AG04449 (cell line): Measurements from ENCODE around the gene SAXO1.

ENCODE experiments used
- CTCF ChIA-PET: fragments of 350-600 bp; formaldehyde crosslinking; extraction: SDS; loops from one replicate; lab custom pipeline; 2021; ENCODE audit warnings: antibody characterized with exemption; lab: Yijun Ruan, JAX
- POLR2A ChIA-PET: fragments of 400-600, 350-600 bp; formaldehyde crosslinking; extraction: SDS; loops from one replicate; lab custom pipeline; 2020; ENCODE audit warnings: antibody characterized with exemption, inconsistent platforms; lab: Yijun Ruan, JAX
- DNase-seq: peaks from one replicate; pipeline ENCODE4 v3.0.0-alpha.2; 2010; ENCODE audit warnings: low read depth, low spot score
- H3K4me3 ChIP-seq: 2 replicates; pipeline ENCODE4 v1.5.1; 2011; ENCODE audit warnings: low read depth, mild to moderate bottlenecking, control low read depth, low read length
- CTCF ChIP-seq: IDR thresholded peaks from one replicate; pipeline ENCODE4 v1.5.1; 2011; ENCODE audit warnings: mild to moderate bottlenecking, moderate library complexity, low read length, control low read depth, inconsistent platforms; ENCODE audit not compliant: insufficient read depth; ENCODE audit errors: missing control alignments

SAXO1 gene

GRCh38 chr9:18905028-18905882 is 127.8 kb downstream of the SAXO1 start:
- ChIA-PET CTCF (interaction anchor here (1.0 kb wide), 1 partner anchor 13 kb away, joined by 3 read pairs; no protein-coding TSS in a partner anchor), POLR2A (no interaction called here)
- DNase-seq, result no peak
- no peak for TF ChIP-seq CTCF
- H3K4me3 ChIP-seq, result no peak overlapping the region

DNA sequence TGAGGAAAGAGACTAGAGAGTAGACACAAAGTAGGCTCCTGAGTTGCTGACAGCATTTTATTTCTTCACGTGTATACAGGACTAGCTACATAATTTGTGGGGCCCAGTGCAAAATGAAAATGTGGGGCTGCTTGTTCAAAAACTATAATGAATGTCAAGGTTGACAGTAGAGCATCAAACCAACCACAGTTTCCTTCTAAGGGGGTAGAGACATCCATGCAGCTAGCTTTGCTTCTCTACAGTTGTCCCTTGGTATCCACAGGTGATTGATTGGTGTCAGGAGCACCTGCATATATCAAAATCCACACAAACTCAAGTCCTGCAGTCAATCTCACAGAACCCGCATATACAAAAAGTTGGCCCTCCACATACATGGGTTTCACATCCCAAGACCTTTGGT is 129.6 kb downstream of the SAXO1 start:
- H3K4me3 ChIP-seq, result no peak overlapping the region
- CTCF ChIA-PET, result no interaction called here
- no peak for DNase-seq
- no peak for TF ChIP-seq CTCF
- POLR2A ChIA-PET, result no interaction called here

GRCh38 chr9:18896531-18897179 is 136.4 kb downstream of the SAXO1 start:
- DNase-seq, result no peak
- no peak for TF ChIP-seq CTCF
- CTCF ChIA-PET, result no interaction called here

GRCh38 chr9:18896004-18896403 is 137.0 kb downstream of the SAXO1 start:
- no peak overlapping the region for H3K4me3 ChIP-seq
- CTCF ChIA-PET, result interaction anchor here (1.0 kb wide), 1 partner anchor 133 kb away, joined by 3 read pairs; no protein-coding TSS in a partner anchor
- POLR2A ChIA-PET, result no interaction called here
- no peak for DNase-seq
- no peak for TF ChIP-seq CTCF

More at GRCh38 chr9:18896531-18897179, 136.4 kb downstream of the SAXO1 start:
- POLR2A ChIA-PET, result no interaction called here
- no peak overlapping the region for H3K4me3 ChIP-seq

- ChIA-PET CTCF (no interaction called here), POLR2A (no interaction called here)
- DNase-seq, result no peak
Measured at GRCh38 chr9:18893491-18893890, 139.5 kb downstream of the SAXO1 start.

More at GRCh38 chr9:18893491-18893890, 139.5 kb downstream of the SAXO1 start:
- H3K4me3 ChIP-seq, result no peak overlapping the region
- TF ChIP-seq CTCF, result no peak
